ENCODE measurements around the gene CREBBP.

Gene CREBBP

DNA sequence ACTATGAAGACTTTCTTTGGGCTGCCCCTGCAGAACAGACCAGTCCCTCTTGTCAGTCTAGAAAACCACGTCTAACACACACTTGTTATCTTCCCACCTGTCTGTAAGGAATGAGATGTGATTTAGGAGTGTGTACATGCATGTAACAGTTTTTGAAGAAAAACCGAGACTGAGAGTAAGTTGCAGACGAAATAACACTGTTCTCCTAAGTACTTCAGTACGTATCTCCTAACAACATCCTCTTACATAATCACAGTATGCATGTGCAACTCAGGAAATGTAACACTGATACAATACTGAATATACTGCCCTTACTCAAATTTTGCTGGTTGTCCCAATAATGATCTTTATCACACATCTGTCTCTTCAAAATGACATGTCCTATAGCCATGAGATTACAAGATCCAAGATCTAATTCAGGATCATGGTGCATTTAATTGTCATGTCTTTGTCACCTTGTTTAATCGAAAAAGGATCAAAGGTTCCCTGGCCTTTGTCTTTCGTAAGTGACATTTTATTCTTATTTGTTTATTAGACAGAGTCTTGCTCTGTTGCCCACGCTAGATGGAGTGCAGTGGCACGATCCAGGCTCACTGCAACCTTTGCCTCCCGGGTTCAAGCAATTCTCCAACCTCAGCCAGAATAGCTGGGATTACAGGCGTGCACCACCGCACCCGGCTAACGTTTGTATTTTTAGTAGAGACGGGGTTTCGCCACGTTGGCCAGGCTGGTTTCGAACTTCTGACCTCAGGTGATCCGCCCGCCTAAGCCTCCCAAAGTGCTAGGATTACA, 25.6 kb downstream of the CREBBP start:
- DNase-seq: no peak

GRCh38 chr16:3850544-3850899, 30.0 kb downstream of the CREBBP start:
- no peak for DNase-seq

GRCh38 chr16:3849751-3850543, 30.6 kb downstream of the CREBBP start:
- DNase-seq: no peak

GRCh38 chr16:3846595-3847091, 33.9 kb downstream of the CREBBP start:
- DNase-seq: no peak

DNA sequence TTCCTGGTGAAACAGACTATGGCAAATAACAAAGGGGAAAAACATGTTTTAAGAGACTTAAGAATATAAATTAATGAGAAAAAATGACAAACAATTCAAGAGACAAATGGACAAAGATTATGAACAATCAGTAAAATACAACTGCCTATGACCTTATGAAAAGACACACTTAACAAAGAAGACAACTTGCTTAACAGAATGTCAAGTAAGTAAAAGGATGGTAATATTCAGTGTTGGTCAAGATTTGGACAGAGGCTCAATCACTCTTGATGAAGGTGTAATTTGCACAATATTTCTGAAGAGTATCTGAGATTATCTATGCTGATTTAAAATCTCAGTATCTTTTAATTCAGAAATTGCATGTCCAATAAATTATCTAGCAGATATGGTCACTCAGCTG, 34.4 kb downstream of the CREBBP start:
- DNase-seq: no peak

GRCh38 chr16:3842994-3843393, 37.5 kb downstream of the CREBBP start:
- DNase-seq: no peak

DNA sequence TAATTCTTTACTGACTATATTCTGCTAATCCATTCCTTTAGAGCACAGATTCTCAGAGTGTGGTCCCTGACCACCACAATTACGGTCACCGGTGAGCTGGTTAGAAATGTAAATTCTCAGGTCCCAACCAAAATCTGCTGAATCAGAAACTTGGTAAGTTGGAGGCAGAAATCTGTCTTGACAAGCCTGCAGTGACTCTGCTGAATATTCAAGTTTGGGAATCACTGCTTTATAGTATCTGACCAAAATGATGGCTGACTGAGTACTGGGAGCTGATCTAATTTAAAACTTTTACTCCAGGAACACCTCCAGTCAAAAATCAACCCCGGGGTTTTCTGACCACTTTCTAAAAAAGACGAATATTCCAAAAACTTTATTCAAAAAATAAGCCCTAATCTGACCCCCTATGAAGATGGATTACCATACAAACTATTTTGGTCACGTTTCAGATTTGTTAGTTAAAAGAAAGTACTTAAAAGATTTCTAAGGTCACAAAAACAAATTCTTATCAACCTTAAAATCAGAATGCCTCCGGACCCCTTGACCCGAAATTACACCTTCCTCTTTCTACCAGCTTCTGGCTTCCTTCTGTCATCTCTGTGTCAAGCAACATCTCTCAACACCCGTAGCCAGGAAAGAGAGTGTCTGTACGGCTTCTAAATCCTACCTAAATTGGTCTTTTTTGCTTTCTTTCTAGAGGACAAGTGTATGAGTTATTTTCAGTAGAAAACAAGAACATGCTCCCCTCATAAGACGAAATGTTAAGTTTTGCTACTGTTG, 38.6 kb downstream of the CREBBP start:
- DNase-seq: no peak

GRCh38 chr16:3839402-3840184, 40.9 kb downstream of the CREBBP start:
- no peak for DNase-seq

DNA sequence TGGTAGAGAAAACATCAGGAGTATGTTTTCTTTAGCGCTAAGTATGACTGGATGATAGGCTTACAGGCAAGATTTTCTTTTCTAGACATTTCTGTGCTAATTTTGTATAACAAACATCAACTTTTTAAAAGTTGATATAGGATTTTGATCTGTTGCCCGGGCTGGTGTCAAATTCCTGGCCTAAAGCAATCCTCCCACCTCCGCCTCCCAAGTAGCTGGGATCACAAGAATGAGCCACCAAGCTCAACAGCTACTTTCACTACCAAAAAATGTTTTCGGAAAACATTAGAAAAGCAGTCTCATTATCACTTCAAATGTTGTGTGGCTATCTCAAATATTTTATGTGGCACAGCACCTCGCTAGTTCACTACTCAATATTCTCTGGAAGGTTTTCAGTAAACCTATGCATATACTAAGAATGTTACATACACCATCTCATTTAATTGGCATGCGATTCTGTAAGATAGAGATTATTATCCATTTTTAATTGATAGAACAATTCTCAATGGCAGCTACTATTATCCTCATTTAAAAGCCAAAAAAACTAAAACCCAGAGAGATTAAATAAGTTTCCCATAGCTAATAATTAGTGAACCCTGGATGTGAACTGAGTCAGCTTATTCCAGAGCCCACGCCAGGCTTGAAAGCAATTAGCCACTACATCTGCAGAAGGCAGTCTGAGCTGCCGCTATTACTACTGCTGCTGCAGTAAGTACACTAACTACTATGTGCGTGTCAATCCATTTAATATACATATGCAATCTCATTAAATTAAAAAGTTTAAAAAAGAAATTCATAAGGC, 41.7 kb downstream of the CREBBP start:
- DNase-seq: no peak

DNA sequence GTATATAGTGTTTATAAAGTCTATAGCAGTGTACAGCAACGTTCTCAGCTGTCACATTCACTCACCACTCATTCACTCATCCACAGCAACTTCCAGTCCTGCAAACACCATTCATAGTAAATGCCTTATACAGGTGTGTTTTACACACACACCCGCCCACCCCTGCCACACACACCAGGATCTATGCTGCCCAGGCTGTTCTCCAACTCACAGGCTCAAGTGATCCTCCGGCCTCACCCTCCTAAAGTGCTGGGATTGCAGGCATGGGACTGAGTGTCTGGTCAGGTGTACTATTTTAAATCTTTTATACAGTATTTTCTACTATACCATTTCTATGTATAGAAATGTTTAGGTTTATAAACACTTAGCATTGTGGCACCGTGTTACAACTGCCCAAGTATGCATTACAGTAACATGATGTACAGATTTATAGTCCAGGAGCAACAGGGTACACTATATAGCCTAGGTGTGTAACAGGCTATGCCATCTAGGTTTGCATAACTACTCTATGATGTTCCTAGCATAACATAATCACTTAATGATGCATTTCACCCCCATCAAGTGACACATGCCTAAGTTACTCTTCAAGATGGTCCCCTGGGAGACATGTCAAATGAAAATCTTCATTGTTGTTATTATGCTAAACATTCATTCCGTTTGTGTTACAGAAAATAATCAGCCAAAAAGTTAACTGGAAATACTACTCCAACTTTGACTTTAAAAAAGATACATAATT, 42.5 kb downstream of the CREBBP start:
- no peak for DNase-seq

- DNase-seq: no peak
Measured at GRCh38 chr16:3836641-3837040, 43.9 kb downstream of the CREBBP start.

GRCh38 chr16:3835089-3835602, 45.4 kb downstream of the CREBBP start:
- no peak for DNase-seq

DNA sequence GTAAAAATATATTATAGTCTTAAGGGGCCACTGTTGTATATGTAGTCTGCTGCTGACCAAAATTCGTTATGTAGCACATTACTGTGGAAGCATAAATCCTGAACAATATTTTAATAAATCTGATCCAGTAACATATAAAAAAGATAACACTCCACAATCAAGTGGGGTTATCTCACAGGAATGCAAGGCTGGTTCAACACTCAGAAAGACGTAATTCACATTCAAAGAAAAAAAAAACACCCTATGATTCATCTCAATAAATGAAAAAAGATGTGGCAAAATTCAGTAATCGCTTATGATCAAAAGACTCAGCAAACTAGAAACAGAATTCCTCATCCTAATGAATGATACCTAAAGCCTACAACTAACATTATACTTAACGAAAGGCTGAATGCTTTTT, 47.8 kb downstream of the CREBBP start:
- DNase-seq: no peak

DNA sequence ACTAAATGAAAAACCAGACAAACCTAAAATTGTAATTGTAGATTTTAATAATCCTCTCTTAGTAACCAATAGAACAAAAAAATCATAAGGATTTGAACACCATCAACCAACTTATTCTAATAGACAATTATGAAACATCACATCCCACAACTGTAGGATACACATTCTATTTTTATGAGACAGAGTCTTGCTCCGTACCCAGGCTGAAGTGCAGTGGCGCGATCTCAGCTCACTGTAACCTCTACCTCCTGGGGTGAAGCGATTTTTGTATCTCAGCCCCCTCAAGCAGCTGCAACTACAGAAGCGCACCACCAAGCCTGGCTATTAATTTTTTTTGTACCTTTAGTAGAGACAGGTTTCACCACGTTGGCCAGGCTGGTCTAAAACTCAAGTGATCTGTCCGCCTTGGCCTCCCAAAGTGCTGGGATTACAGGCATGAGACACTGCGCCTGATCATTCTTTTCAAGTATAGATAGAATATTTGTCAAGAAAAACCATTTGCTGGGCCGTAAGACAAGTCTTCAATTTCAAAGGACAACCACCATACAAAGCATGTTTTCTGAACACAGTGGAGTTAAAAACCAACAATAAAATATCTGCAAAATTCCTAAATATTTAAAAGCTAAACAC, 49.8 kb downstream of the CREBBP start:
- no peak for DNase-seq

DNA sequence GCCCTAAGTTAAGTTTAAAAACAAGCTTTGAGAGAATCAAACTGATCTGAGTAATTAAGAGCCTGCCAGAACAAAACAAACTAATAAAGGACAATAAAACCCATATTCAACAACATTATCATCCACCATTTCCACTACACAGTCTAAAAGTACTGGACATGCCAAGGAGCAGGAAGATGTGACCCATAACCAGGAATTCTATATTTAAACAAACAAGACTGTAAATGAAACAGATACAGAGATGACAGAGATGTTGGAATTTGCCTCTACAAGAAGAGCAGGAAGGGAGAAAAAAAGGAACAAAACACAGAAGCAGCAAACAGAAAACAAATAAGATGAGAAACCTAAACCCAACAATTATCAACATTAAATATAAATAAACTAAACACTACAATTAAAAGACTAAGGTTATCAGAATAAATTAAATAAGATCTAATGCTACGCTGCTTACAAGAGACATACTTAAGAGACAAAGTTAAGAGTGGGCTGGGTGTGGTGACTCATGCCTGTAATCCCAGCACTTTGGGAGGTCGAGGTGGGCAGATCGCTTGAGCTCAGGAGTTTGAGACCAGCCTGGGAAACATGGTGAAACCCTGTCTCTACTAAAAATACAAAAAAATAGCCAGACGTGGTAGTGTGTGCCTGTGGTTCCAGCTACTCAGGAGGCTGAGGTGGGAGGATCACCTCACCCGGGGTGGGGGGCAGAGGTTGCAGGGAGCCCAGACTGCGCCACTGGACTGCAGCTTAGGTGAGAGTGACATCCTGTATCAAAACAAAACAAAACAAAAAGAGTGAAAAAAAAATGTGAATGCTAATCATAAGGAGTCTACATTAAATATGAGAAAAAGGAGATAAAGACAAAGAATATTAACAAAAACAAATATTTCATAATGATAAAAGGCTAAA, 50.6 kb downstream of the CREBBP start:
- no peak for DNase-seq

DNA sequence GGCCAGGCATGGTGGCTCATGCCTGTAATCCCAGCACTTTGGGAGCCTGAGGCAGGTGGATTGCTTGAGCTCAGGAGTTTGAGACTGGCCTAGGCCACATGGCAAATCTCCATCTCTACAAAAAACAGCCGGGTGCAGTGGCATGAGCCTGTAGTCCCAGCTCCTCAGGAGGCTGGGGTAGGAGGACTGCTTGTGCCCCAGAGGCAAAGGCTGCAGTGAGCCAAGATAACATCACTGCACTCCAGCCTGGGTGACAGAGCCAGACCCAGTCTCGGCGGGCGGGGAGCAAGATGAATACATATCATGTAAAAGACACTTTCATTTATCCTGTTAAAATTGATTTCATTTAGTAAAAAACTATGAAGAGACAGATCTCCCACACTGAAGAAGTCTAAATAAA, 54.6 kb downstream of the CREBBP start:
- no peak for DNase-seq

DNA sequence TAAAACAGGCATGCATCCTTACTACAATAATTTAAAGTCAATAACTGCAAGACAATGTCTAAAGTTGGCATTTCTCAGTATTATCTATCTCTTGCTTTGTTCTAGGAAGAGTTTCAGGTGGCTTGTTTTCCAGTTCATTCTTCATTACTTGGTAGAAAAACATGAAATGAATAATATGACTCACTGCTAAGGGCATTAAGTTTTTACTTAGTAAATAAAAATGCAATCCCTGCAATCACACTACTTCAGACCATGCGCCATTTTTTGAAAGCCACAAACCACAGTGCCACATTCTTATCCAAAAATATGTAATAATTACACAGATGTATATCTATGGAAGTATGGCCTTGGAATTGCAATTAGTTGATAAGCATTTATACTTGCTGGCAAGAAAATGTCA, 55.4 kb downstream of the CREBBP start:
- no peak for DNase-seq

- DNase-seq: no peak
Measured at GRCh38 chr16:3824121-3824795, 56.3 kb downstream of the CREBBP start.

All from activated gamma-delta T cell (primary cell).